Ishikawa (cell line): Measurements from ENCODE around the gene EML4.
A peak's percentile ranks its signal among the peaks of the same experiment; 100 is the strongest.

Experiments used
- CEBPB ChIP-seq: IDR thresholded peaks from 2 replicates; pipeline ENCODE4 v1.6.1; 2012
- EP300 ChIP-seq: IDR thresholded peaks from 2 replicates; pipeline ENCODE4 v1.6.1; 2012; ENCODE audit warnings: borderline replicate concordance
- RAD21 ChIP-seq: IDR thresholded peaks from 2 replicates; pipeline ENCODE4 v1.6.1; 2012; ENCODE audit warnings: low read depth
- REST ChIP-seq: IDR thresholded peaks from 2 replicates; pipeline ENCODE4 v1.6.1; 2012; ENCODE audit warnings: low read depth, mild to moderate bottlenecking
- TAF1 ChIP-seq: IDR thresholded peaks from 2 replicates; pipeline ENCODE4 v1.6.1; 2012; ENCODE audit warnings: low read depth, mild to moderate bottlenecking
- TCF12 ChIP-seq: IDR thresholded peaks from 2 replicates; pipeline ENCODE4 v1.6.1; 2012; ENCODE audit warnings: low read depth
- ZBTB7A ChIP-seq: IDR thresholded peaks from 2 replicates; pipeline ENCODE4 v1.6.1; 2012; ENCODE audit warnings: low read depth

DNA sequence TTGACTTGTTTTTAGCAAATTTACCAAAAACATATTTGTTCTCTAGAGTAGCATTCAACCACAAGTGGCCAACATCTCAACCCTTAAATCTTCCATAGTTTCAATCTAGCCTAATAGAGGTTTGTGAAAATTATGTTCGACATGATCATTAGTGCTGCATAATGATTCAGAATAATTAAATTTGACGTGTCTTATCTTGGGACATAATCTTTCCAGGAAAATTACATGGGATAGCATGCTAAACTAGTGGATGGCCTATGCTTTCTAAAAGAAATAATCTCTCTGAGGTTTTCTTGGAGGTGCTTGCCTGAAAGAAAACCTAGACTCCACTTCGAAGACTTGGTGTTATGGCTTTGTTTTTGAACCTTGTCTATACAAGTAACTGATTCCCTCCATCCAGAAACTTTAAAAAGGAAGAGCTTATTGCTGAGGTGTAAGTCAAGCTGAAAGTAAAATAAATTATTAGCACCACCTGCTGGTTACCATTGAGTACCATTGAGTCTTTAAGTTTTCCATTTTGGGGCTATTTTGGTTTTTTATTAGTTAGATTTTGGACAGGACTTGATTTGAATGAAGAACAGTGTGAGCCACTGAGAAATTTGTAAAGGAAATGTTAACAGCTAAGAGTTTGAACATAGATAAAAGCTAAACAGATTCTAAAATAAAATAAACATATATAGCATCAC, 159.1 kb downstream of the EML4 start:
- TF ChIP-seq CEBPB, result no peak
- TF ChIP-seq EP300, result no peak
- no peak for TF ChIP-seq REST
- no peak for TF ChIP-seq ZBTB7A
- TF ChIP-seq TCF12, result no peak
- peak; percentile 50 for TF ChIP-seq RAD21
- TF ChIP-seq TAF1, result no peak
